ENCODE measurements around the gene MOGAT2.

MOGAT2 gene

DNA sequence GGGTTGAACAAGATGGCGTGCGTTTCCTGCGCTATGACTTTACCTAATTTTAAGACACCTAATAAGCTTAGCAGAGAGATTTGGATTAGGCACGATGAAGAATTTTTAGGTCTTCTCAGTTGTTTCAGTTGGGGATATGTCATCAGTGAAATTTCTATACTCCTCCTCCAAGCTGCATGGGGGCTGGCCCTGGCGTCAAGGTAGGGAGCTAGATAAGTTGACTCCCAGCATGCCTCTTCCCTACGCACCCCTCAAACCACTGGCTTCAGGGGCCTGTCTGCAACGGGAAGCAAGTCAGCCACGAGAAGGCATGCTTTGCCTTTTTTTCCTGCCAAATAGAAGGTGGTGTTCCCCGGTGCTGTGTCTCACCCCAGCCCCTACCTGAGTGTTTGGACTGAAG lies 64.2 kb downstream of the MOGAT2 start:
- DNase-seq: no peak

Measured in NCI-H2227 treated with DMSO at 0.1 percent for 48 hours (cell line).